ENCODE measurements around the gene ADM2.

Gene ADM2

GRCh38 chr22:50520826-50521453 is 39.6 kb downstream of the ADM2 start:
- Histone ChIP-seq H3K27me3 (no peaks in the 10 kb centered on the region), H3K27ac (no peak overlapping the region), H3K4me1 (ENCODE audit: control insufficient read depth in 1 of 2, insufficient read depth in 1 of 2, low read depth in 1 of 2, low read length in 1 of 2) (peaks cover 16 to 18% of the 10 kb centered on the region in 2 experiments), H3K36me3 (peaks cover 69% of the 10 kb centered on the region), H3K4me3 (ENCODE audit: low read depth in 1 of 2, low read length in 1 of 2) (no peak overlapping the region), H3K9me3 (no peaks in the 10 kb centered on the region)
- TF ChIP-seq CTCF (IDR thresholded peaks at IDR 0.05), result no peak

- Histone ChIP-seq H3K4me1 (ENCODE audit: control insufficient read depth in 1 of 2, insufficient read depth in 1 of 2, low read depth in 1 of 2, low read length in 1 of 2) (peaks cover 19 to 21% of the 10 kb centered on the region in 2 experiments), H3K27me3 (no peaks in the 10 kb centered on the region), H3K9me3 (no peaks in the 10 kb centered on the region), H3K27ac (no peak overlapping the region), H3K4me3 (ENCODE audit: low read depth in 1 of 2, low read length in 1 of 2) (no peak overlapping the region), H3K36me3 (peaks cover 63% of the 10 kb centered on the region)
- no peak for TF ChIP-seq CTCF (IDR thresholded peaks at IDR 0.05)
Observed at GRCh38 chr22:50521710-50522109, 40.4 kb downstream of the ADM2 start.

- peaks cover 58% of the 10 kb centered on the region for H3K36me3 ChIP-seq
- H3K4me1 ChIP-seq (ENCODE audit: control insufficient read depth in 1 of 2, insufficient read depth in 1 of 2, low read depth in 1 of 2, low read length in 1 of 2), result peaks cover 25 to 27% of the 10 kb centered on the region in 2 experiments
Observed at GRCh38 chr22:50522208-50522805, 41.0 kb downstream of the ADM2 start.

GRCh38 chr22:50522806-50523438 is 41.6 kb downstream of the ADM2 start:
- H3K27me3 ChIP-seq, result no peaks in the 10 kb centered on the region
- peaks cover 53% of the 10 kb centered on the region for H3K36me3 ChIP-seq
- H3K4me3 ChIP-seq (ENCODE audit: low read depth in 1 of 2, low read length in 1 of 2), result no peak overlapping the region
- peaks cover 31 to 33% of the 10 kb centered on the region in 2 experiments for H3K4me1 ChIP-seq (ENCODE audit: control insufficient read depth in 1 of 2, insufficient read depth in 1 of 2, low read depth in 1 of 2, low read length in 1 of 2)
- H3K9me3 ChIP-seq, result no peaks in the 10 kb centered on the region
- H3K27ac ChIP-seq, result no peak overlapping the region
- TF ChIP-seq CTCF (IDR thresholded peaks at IDR 0.05), result no peak

More at GRCh38 chr22:50522208-50522805, 41.0 kb downstream of the ADM2 start:
- no peak overlapping the region for H3K4me3 ChIP-seq (ENCODE audit: low read depth in 1 of 2, low read length in 1 of 2)
- H3K27ac ChIP-seq, result no peak overlapping the region
- no peaks in the 10 kb centered on the region for H3K27me3 ChIP-seq
- no peaks in the 10 kb centered on the region for H3K9me3 ChIP-seq
- TF ChIP-seq CTCF (IDR thresholded peaks at IDR 0.05), result no peak

- Histone ChIP-seq H3K36me3 (peaks cover 53% of the 10 kb centered on the region), H3K27me3 (no peaks in the 10 kb centered on the region), H3K9me3 (no peaks in the 10 kb centered on the region), H3K27ac (no peak overlapping the region), H3K4me1 (ENCODE audit: control insufficient read depth in 1 of 2, insufficient read depth in 1 of 2, low read depth in 1 of 2, low read length in 1 of 2) (peaks cover 36 to 39% of the 10 kb centered on the region in 2 experiments), H3K4me3 (ENCODE audit: low read depth in 1 of 2, low read length in 1 of 2) (no peak overlapping the region)
- no peak for TF ChIP-seq CTCF (IDR thresholded peaks at IDR 0.05)
Observed at GRCh38 chr22:50523458-50523805, 42.1 kb downstream of the ADM2 start.
